ENCODE data around the gene LRP1. TPM values are rescaled to one million over a fixed set of nuclear protein-coding genes. Genes with fewer than 3 reads are reported as not detected.

The LRP1 gene
- total and polyA plus RNA-seq, 3 experiments from 2014 or later: 0.29 to 2.5 (median 2.3) TPM

GRCh38 chr12:57129321-57129842 is 1.1 kb downstream of the LRP1 start:
- Histone ChIP-seq H3K9me3 (ENCODE audit: low read length) (no peaks in the 10 kb centered on the region), H3K4me3 (ENCODE audit: low read length) (no peak overlapping the region), H3K27ac (ENCODE audit: low read depth, low read length) (no peak overlapping the region), H3K27me3 (ENCODE audit: insufficient read depth, low read length, poor library complexity, severe bottlenecking) (no peaks in the 10 kb centered on the region), H3K4me1 (ENCODE audit: insufficient read depth, low read length) (peaks cover 11% of the 10 kb centered on the region), H3K36me3 (ENCODE audit: insufficient read depth, low read length) (no peaks in the 10 kb centered on the region)
- Mint-ChIP-seq H3K4me1 (peaks cover 7 to 11% (median 10%) of the 10 kb centered on the region in 3 donors), H3K36me3 (peaks cover 0 to 1% (median 0%) of the 10 kb centered on the region in 3 donors), H3K27ac (peak overlapping the region in 4 of 8 donors; percentile 8 to 89 (median 61)), H3K4me3 (peak overlapping the region; percentile 53 to 88 (median 77)), H3K27me3 (peaks cover 3 to 8% of the 10 kb centered on the region in 2 donors), H3K9me3 (no peaks in the 10 kb centered on the region)
- POLR2A ChIA-PET: interaction anchor here (2.0 kb wide), 1 partner anchor 18 kb away, joined by 9 read pairs; the partner anchor contains the start of gene STAT6
- DNase-seq: peak in 1 of 5 donors; percentile 39
- CTCF ChIA-PET: interaction anchor here (1.0 to 11.6 kb wide), 3 partner anchors 18 to 127 kb away, joined by 3 to 173 read pairs (median 14); partner anchors contain the start of gene STAT6

- POLR2A ChIA-PET: no interaction called here
- Histone ChIP-seq H3K4me3 (ENCODE audit: low read length) (no peak overlapping the region), H3K36me3 (ENCODE audit: insufficient read depth, low read length) (no peaks in the 10 kb centered on the region), H3K4me1 (ENCODE audit: insufficient read depth, low read length) (peaks cover 11% of the 10 kb centered on the region), H3K9me3 (ENCODE audit: low read length) (no peaks in the 10 kb centered on the region), H3K27me3 (ENCODE audit: insufficient read depth, low read length, poor library complexity, severe bottlenecking) (no peaks in the 10 kb centered on the region), H3K27ac (ENCODE audit: low read depth, low read length) (no peak overlapping the region)
- H3K27me3 Mint-ChIP-seq: peaks cover 3 to 8% of the 10 kb centered on the region in 2 donors
- peak overlapping the region in 6 of 8 donors; percentile 6 to 89 (median 50) for H3K27ac Mint-ChIP-seq
- peaks cover 6 to 11% (median 10%) of the 10 kb centered on the region in 3 donors for H3K4me1 Mint-ChIP-seq
- peak overlapping the region; percentile 53 to 88 (median 68) for H3K4me3 Mint-ChIP-seq
- peaks cover 0 to 1% (median 0%) of the 10 kb centered on the region in 3 donors for H3K36me3 Mint-ChIP-seq
- no peaks in the 10 kb centered on the region for H3K9me3 Mint-ChIP-seq
- CTCF ChIA-PET: interaction anchor here (1.0 to 11.6 kb wide), 3 partner anchors 18 to 127 kb away, joined by 3 to 173 read pairs (median 6); partner anchors contain the start of gene STAT6
- no peak for DNase-seq
Observed at GRCh38 chr12:57129889-57130288, 1.6 kb downstream of the LRP1 start.

DNA sequence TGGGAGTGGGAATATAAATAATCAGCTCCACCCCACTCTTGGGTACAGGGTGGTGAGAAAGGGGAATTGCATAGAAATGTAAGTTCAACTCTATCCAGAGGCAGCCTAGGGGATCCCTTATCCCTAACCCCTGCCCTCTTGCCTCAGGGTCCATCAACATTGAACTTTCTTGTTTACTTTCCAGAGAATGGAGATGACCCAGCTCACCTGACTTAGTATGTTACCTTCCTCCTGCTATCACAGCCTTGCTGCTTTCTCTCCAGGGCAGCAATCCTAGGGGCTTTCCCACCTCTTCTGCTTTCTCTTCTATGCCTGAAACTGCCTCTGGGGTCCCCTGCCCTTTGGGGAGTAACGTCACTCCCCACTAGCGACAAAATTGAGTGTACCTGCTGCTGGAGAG is 2.7 kb downstream of the LRP1 start:
- peak overlapping the region in 3 of 7 donors; percentile 2 to 69 (median 27) for H3K4me3 Mint-ChIP-seq
- H3K36me3 Mint-ChIP-seq: peaks cover 0 to 1% (median 0%) of the 10 kb centered on the region in 3 donors
- H3K27ac Mint-ChIP-seq: peak overlapping the region in 2 of 8 donors; percentile 5 to 7
- H3K9me3 Mint-ChIP-seq: no peaks in the 10 kb centered on the region
- Histone ChIP-seq H3K36me3 (ENCODE audit: insufficient read depth, low read length) (no peaks in the 10 kb centered on the region), H3K27ac (ENCODE audit: low read depth, low read length) (no peak overlapping the region), H3K4me3 (ENCODE audit: low read length) (no peak overlapping the region), H3K4me1 (ENCODE audit: insufficient read depth, low read length) (peaks cover 11% of the 10 kb centered on the region), H3K9me3 (ENCODE audit: low read length) (no peaks in the 10 kb centered on the region), H3K27me3 (ENCODE audit: insufficient read depth, low read length, poor library complexity, severe bottlenecking) (no peaks in the 10 kb centered on the region)
- peak in 1 of 5 donors; percentile 16 for DNase-seq
- CTCF ChIA-PET: interaction anchor here (0.9 to 11.6 kb wide), 3 partner anchors 19 to 53 kb away, joined by 3 to 173 read pairs (median 6); partner anchors contain the start of gene STAT6
- H3K4me1 Mint-ChIP-seq: peaks cover 6 to 11% (median 10%) of the 10 kb centered on the region in 3 donors
- H3K27me3 Mint-ChIP-seq: peaks cover 3 to 8% of the 10 kb centered on the region in 2 donors
- POLR2A ChIA-PET: no interaction called here

GRCh38 chr12:57131896-57132744 is 3.8 kb downstream of the LRP1 start:
- peaks cover 7% of the 10 kb centered on the region for H3K4me1 ChIP-seq (ENCODE audit: insufficient read depth, low read length)
- Mint-ChIP-seq H3K4me3 (peak overlapping the region in 1 of 7 donors; percentile 27), H3K9me3 (no peaks in the 10 kb centered on the region), H3K27ac (no peak overlapping the region), H3K4me1 (peaks cover 3 to 9% (median 9%) of the 10 kb centered on the region in 3 donors), H3K36me3 (peaks cover 0 to 1% (median 0%) of the 10 kb centered on the region in 3 donors), H3K27me3 (peaks cover 3 to 6% of the 10 kb centered on the region in 2 donors)
- DNase-seq: peak in 1 of 5 donors; percentile 29
- CTCF ChIA-PET: interaction anchor here (0.9 to 11.6 kb wide), 4 partner anchors 8 to 52 kb away, joined by 3 to 173 read pairs (median 3); no protein-coding TSS in a partner anchor
- H3K4me3 ChIP-seq (ENCODE audit: low read length): no peak overlapping the region
- H3K9me3 ChIP-seq (ENCODE audit: low read length): no peaks in the 10 kb centered on the region
- POLR2A ChIA-PET: no interaction called here
- H3K27me3 ChIP-seq (ENCODE audit: insufficient read depth, low read length, poor library complexity, severe bottlenecking): no peaks in the 10 kb centered on the region
- H3K36me3 ChIP-seq (ENCODE audit: insufficient read depth, low read length): no peaks in the 10 kb centered on the region
- H3K27ac ChIP-seq (ENCODE audit: low read depth, low read length): no peak overlapping the region

GRCh38 chr12:57133013-57133569 is 4.8 kb downstream of the LRP1 start:
- Mint-ChIP-seq H3K27ac (no peak overlapping the region), H3K4me1 (peaks cover 0 to 6% (median 6%) of the 10 kb centered on the region in 3 donors), H3K4me3 (no peak overlapping the region), H3K9me3 (no peaks in the 10 kb centered on the region), H3K27me3 (peaks cover 3 to 4% of the 10 kb centered on the region in 2 donors), H3K36me3 (peaks cover 0 to 1% (median 0%) of the 10 kb centered on the region in 3 donors)
- Histone ChIP-seq H3K36me3 (ENCODE audit: insufficient read depth, low read length) (no peaks in the 10 kb centered on the region), H3K27ac (ENCODE audit: low read depth, low read length) (no peak overlapping the region), H3K4me1 (ENCODE audit: insufficient read depth, low read length) (peaks cover 5% of the 10 kb centered on the region), H3K4me3 (ENCODE audit: low read length) (no peak overlapping the region), H3K9me3 (ENCODE audit: low read length) (no peaks in the 10 kb centered on the region), H3K27me3 (ENCODE audit: insufficient read depth, low read length, poor library complexity, severe bottlenecking) (no peaks in the 10 kb centered on the region)
- peak in 1 of 5 donors; percentile 6 for DNase-seq
- ChIA-PET CTCF (interaction anchor here (1.1 to 1.2 kb wide), 2 partner anchors 9 to 21 kb away, joined by 3 to 4 read pairs; no protein-coding TSS in a partner anchor), POLR2A (no interaction called here)

DNA sequence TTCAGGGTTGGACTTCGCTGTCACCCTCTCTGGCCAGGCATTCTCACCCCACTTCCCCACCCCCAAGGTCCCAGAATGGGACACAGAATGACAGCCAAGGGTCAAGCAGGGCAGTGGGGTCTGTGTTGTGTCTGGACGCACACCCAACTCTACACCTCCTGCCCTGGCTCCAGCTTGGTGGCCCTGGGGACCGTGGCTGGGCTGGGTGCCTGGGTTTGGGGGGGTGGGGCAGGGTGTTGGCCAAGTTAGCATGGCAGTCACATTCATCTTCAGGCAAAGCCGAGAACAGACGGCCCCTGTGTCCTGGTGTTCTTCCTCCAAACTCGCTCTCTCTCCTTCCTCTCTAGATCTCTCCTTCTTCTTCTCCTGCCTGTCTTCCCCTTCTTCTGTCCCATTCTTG is 5.6 kb downstream of the LRP1 start:
- Mint-ChIP-seq H3K27ac (peak overlapping the region in 2 of 8 donors; percentile 35 to 92), H3K4me3 (peak overlapping the region in 1 of 7 donors; percentile 78), H3K36me3 (peaks cover 0 to 1% (median 0%) of the 10 kb centered on the region in 3 donors), H3K27me3 (peaks cover 3% of the 10 kb centered on the region in 2 donors), H3K4me1 (peaks cover 0 to 6% (median 6%) of the 10 kb centered on the region in 3 donors), H3K9me3 (no peaks in the 10 kb centered on the region)
- Histone ChIP-seq H3K4me1 (ENCODE audit: insufficient read depth, low read length) (peaks cover 2% of the 10 kb centered on the region), H3K9me3 (ENCODE audit: low read length) (no peaks in the 10 kb centered on the region), H3K27ac (ENCODE audit: low read depth, low read length) (no peak overlapping the region), H3K4me3 (ENCODE audit: low read length) (no peak overlapping the region), H3K27me3 (ENCODE audit: insufficient read depth, low read length, poor library complexity, severe bottlenecking) (no peaks in the 10 kb centered on the region), H3K36me3 (ENCODE audit: insufficient read depth, low read length) (no peaks in the 10 kb centered on the region)
- ChIA-PET CTCF (interaction anchor here (1.1 kb wide), 1 partner anchor 9 kb away, joined by 4 read pairs; no protein-coding TSS in a partner anchor), POLR2A (no interaction called here)
- DNase-seq: peak in 1 of 5 donors; percentile 3

DNA sequence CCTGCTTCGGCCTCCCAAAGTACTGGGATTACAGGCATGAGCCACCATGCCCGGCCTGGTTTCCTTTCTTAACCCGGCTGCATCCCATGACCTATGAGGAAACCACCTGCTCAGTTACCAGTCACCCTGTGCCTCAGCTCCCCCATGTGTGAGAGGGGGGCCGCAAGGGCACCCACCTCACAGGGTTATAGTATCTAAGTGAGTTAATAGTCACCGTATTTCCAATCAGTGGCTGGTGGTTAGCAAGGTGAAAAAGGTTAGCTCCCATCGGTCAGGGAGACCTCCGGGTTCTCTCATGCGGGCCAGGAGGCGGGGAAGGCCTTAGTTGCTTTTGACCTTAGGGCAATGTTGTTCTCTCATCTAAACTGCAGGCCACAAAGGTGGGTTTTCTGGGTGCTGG is 6.7 kb downstream of the LRP1 start:
- DNase-seq: peak in 1 of 5 donors; percentile 17
- peak overlapping the region in 1 of 8 donors; percentile 92 for H3K27ac Mint-ChIP-seq
- Histone ChIP-seq H3K27me3 (ENCODE audit: insufficient read depth, low read length, poor library complexity, severe bottlenecking) (no peaks in the 10 kb centered on the region), H3K36me3 (ENCODE audit: insufficient read depth, low read length) (no peaks in the 10 kb centered on the region), H3K27ac (ENCODE audit: low read depth, low read length) (no peak overlapping the region), H3K4me1 (ENCODE audit: insufficient read depth, low read length) (no peaks in the 10 kb centered on the region), H3K9me3 (ENCODE audit: low read length) (no peaks in the 10 kb centered on the region), H3K4me3 (ENCODE audit: low read length) (no peak overlapping the region)
- peaks cover 0 to 2% (median 1%) of the 10 kb centered on the region in 3 donors for H3K4me1 Mint-ChIP-seq
- peaks cover 3% of the 10 kb centered on the region in 2 donors for H3K27me3 Mint-ChIP-seq
- no peak overlapping the region for H3K4me3 Mint-ChIP-seq
- ChIA-PET CTCF (no interaction called here), POLR2A (no interaction called here)
- peaks cover 0 to 1% (median 0%) of the 10 kb centered on the region in 3 donors for H3K36me3 Mint-ChIP-seq
- no peaks in the 10 kb centered on the region for H3K9me3 Mint-ChIP-seq

Data from CD8-positive, alpha-beta memory T cell (primary cell).